Hypothalamus (tissue), 51 donors: ENCODE results near the gene DOK4.
A peak's percentile ranks its signal among the peaks of the same experiment; 100 is the strongest.
"Not testable (repeated sequence)": the region's sequence is repeated elsewhere in the genome, so short reads cannot be mapped to it uniquely, and the experiment has no call there.

Experiments used
- DNase-seq, 51 donors: peaks; one replicate each; lab custom pipeline; 2025; lab: John Stamatoyannopoulos, UW

Gene DOK4

GRCh38 chr16:57503366-57503765 lies 17.1 kb upstream of the DOK4 start:
- no peak for DNase-seq

- no peak for DNase-seq
Measured at GRCh38 chr16:57502048-57502775, 15.9 kb upstream of the DOK4 start.

- no peak for DNase-seq
Measured at GRCh38 chr16:57501492-57501891, 15.2 kb upstream of the DOK4 start.

GRCh38 chr16:57500578-57501111 lies 14.4 kb upstream of the DOK4 start:
- no peak for DNase-seq

- DNase-seq, result not testable (repeated sequence)
Measured at GRCh38 chr16:57499941-57500340, 13.6 kb upstream of the DOK4 start.

- no peak for DNase-seq
Measured at GRCh38 chr16:57498031-57498430, 11.7 kb upstream of the DOK4 start.

GRCh38 chr16:57497121-57497520 lies 10.8 kb upstream of the DOK4 start:
- no peak for DNase-seq

- no peak for DNase-seq
Measured at GRCh38 chr16:57493767-57494166, 7.5 kb upstream of the DOK4 start.

GRCh38 chr16:57489229-57489628 lies 2.9 kb upstream of the DOK4 start:
- DNase-seq, result no peak

- DNase-seq, result no peak
Measured at GRCh38 chr16:57486858-57487834, 853 bp upstream of the DOK4 start.

GRCh38 chr16:57485091-57485915 lies 990 bp downstream of the DOK4 start:
- DNase-seq, result no peak

GRCh38 chr16:57484515-57485005 lies 1.7 kb downstream of the DOK4 start:
- no peak for DNase-seq

- DNase-seq, result peak in 1 of 51 donors; percentile 21
Measured at GRCh38 chr16:57483725-57484514, 2.4 kb downstream of the DOK4 start.

- no peak for DNase-seq
Measured at GRCh38 chr16:57482845-57483545, 3.3 kb downstream of the DOK4 start.

- DNase-seq, result no peak
Measured at GRCh38 chr16:57481421-57481820, 4.9 kb downstream of the DOK4 start.

GRCh38 chr16:57480754-57481230 lies 5.5 kb downstream of the DOK4 start:
- no peak for DNase-seq

GRCh38 chr16:57479976-57480753 lies 6.1 kb downstream of the DOK4 start:
- DNase-seq, result no peak
